Measurements from ENCODE around the gene EIF4EBP3. TPM values are rescaled to one million over a fixed set of nuclear protein-coding genes. Genes with fewer than 3 reads are reported as not detected.

EIF4EBP3 gene
- total and polyA plus RNA-seq, 11 donors, result 4.7 to 34.9 (median 14.6) TPM

GRCh38 chr5:140558542-140558941 lies 11.1 kb downstream of the EIF4EBP3 start:
- no peaks in the 10 kb centered on the region for H3K9me3 ChIP-seq
- peaks cover 0 to 56% (median 42%) of the 10 kb centered on the region in 12 donors for H3K4me1 ChIP-seq
- no peak overlapping the region for H3K27ac ChIP-seq
- WGBS, 4 donors, result 93 to 97% (median 95%) methylated on average over 9 of the region's 9 CpGs
- ATAC-seq (no peak), DNase-seq (no peak)
- H3K4me3 ChIP-seq, result no peak overlapping the region
- no peaks in the 10 kb centered on the region for H3K27me3 ChIP-seq
- TF ChIP-seq, protein P1, sequence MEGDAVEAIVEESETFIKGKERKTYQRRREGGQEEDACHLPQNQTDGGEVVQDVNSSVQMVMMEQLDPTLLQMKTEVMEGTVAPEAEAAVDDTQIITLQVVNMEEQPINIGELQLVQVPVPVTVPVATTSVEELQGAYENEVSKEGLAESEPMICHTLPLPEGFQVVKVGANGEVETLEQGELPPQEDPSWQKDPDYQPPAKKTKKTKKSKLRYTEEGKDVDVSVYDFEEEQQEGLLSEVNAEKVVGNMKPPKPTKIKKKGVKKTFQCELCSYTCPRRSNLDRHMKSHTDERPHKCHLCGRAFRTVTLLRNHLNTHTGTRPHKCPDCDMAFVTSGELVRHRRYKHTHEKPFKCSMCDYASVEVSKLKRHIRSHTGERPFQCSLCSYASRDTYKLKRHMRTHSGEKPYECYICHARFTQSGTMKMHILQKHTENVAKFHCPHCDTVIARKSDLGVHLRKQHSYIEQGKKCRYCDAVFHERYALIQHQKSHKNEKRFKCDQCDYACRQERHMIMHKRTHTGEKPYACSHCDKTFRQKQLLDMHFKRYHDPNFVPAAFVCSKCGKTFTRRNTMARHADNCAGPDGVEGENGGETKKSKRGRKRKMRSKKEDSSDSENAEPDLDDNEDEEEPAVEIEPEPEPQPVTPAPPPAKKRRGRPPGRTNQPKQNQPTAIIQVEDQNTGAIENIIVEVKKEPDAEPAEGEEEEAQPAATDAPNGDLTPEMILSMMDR (IDR thresholded peaks at IDR 0.05), result no peak
- TF ChIP-seq POLR2A (IDR thresholded peaks at IDR 0.05), result no peak
- intact Hi-C loops (cut with DNase I), result loop anchor here in 1 of 10 donors (5.0 kb wide), 1 partner anchor 139 kb away; no protein-coding TSS in a partner anchor
- H3K36me3 ChIP-seq, result peaks cover 0 to 29% (median 21%) of the 10 kb centered on the region in 9 donors

GRCh38 chr5:140560227-140560626 lies 12.8 kb downstream of the EIF4EBP3 start:
- H3K27ac ChIP-seq, result no peak overlapping the region
- peaks cover 0 to 47% (median 35%) of the 10 kb centered on the region in 12 donors for H3K4me1 ChIP-seq
- H3K36me3 ChIP-seq, result peaks cover 0 to 29% (median 16%) of the 10 kb centered on the region in 9 donors
- no peaks in the 10 kb centered on the region for H3K27me3 ChIP-seq
- ATAC-seq (no peak), DNase-seq (no peak)
- TF ChIP-seq POLR2A (IDR thresholded peaks at IDR 0.05), result no peak
- TF ChIP-seq, protein P1 (IDR thresholded peaks at IDR 0.05), result no peak
- H3K9me3 ChIP-seq, result no peaks in the 10 kb centered on the region
- no peak overlapping the region for H3K4me3 ChIP-seq
- intact Hi-C loops (cut with DNase I), result loop anchor here in 2 of 10 donors (5.0 to 10.0 kb wide), 2 partner anchors 72 to 145 kb away; partner anchors contain the start of genes CD14 (in 1 of the 2) and ZMAT2 (in 1 of the 2)
- WGBS, 4 donors, result 89 to 95% (median 92%) methylated on average over 10 of the region's 10 CpGs

- WGBS, 4 donors, result 89 to 97% (median 92%) methylated on average over 10 of the region's 10 CpGs
- H3K36me3 ChIP-seq, result peaks cover 0 to 36% (median 26%) of the 10 kb centered on the region in 9 donors
- H3K9me3 ChIP-seq, result no peaks in the 10 kb centered on the region
- H3K27ac ChIP-seq, result no peak overlapping the region
- TF ChIP-seq POLR2A (IDR thresholded peaks at IDR 0.05), result no peak
- TF ChIP-seq, protein P1 (IDR thresholded peaks at IDR 0.05), result no peak
- ATAC-seq (no peak), DNase-seq (no peak)
- peaks cover 9 to 49% (median 32%) of the 10 kb centered on the region in 12 donors for H3K4me1 ChIP-seq
- H3K27me3 ChIP-seq, result no peaks in the 10 kb centered on the region
- H3K4me3 ChIP-seq, result no peak overlapping the region
- intact Hi-C loops (cut with DNase I), result loop anchor here in 2 of 10 donors (5.0 to 10.0 kb wide), 2 partner anchors 70 to 143 kb away; partner anchors contain the start of genes CD14 (in 1 of the 2) and ZMAT2 (in 1 of the 2)
These were observed 14.5 kb downstream of the EIF4EBP3 start for GRCh38 chr5:140561753-140562523.

- Histone ChIP-seq H3K9me3 (no peaks in the 10 kb centered on the region), H3K27ac (peak overlapping the region; percentile 90 to 97 (median 94)), H3K36me3 (peaks cover 0 to 48% (median 40%) of the 10 kb centered on the region in 9 donors), H3K27me3 (no peaks in the 10 kb centered on the region), H3K4me3 (peak overlapping the region; percentile 38 to 89 (median 76)), H3K4me1 (peaks cover 9 to 56% (median 37%) of the 10 kb centered on the region in 12 donors)
- intact Hi-C loops (cut with DNase I), result loop anchor here in 2 of 10 donors (5.0 to 10.0 kb wide), 2 partner anchors 69 to 141 kb away; partner anchors contain the start of genes CD14 (in 1 of the 2) and ZMAT2 (in 1 of the 2)
- ATAC-seq, result no peak
- 72 to 74% (median 73%) methylated on average over 8 of the region's 8 CpGs for WGBS, 4 donors
- peak in 1 of 5 donors; percentile 45 for DNase-seq
- TF ChIP-seq POLR2A (IDR thresholded peaks at IDR 0.05), result no peak
- TF ChIP-seq, protein P1 (IDR thresholded peaks at IDR 0.05), result no peak
These were observed 16.1 kb downstream of the EIF4EBP3 start for GRCh38 chr5:140563596-140563995.
